Stimulated activated naive CD4-positive, alpha-beta T cell (primary cell): ENCODE measurements around the gene RAB11FIP3.
A peak's percentile ranks its signal among the peaks of the same experiment; 100 is the strongest.

Experiments
- DNase-seq, 6 experiments: peaks; one replicate each; lab custom pipeline; 2025; lab: John Stamatoyannopoulos, UW

Gene RAB11FIP3

GRCh38 chr16:567373-568256, 142.2 kb downstream of the RAB11FIP3 start:
- no peak for DNase-seq

- no peak for DNase-seq
These were observed 143.2 kb downstream of the RAB11FIP3 start for GRCh38 chr16:568401-569258.

DNA sequence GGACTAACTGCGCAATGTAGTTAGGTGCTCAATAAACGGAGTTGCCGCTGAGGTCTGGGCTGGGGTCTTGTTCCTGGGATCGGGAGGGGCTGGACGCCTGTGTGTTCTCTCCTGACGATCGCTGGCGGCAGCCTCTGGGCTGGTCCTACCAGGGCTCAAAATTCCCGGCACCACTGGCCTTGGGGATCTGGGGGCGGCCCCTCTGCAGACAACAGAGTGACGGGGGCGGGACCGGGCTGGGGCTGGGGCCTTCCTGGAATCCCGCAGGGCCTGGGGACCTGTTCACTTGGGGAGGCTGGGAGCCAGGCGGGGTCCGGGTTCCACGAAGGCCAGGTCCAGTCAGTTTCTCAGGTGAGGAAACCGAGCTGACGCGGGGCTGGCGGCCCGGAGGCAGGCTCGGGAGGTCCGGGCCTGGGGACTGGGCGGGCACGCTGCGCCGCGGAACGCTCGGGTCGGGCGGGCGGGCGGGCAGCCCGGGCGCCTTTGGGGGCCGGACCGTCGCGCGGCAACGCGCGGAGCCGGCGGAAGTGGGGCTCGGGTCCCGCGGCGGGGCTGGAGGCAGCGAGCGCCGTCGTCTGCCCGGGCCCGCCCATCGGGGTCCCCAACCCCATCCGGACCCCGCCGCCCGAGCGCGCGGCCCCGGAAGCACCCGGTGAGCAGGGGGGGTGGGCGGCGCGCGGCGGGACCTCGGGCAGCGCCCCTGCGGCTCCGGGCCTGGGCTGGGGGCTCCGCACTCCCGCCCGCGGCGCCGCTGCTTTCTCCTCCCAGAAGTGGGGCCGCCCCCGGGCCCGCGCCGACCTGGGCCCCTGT, 144.2 kb downstream of the RAB11FIP3 start, which contains the start of gene PIGQ:
PIGQ (plus strand) TSS at position 524 of the 810 bp plus-strand sequence. CDS start 4,107 bp downstream, outside the sequence.
- DNase-seq = peak; percentile 41 to 77 (median 64)
